Fibroblast of the aortic adventitia (primary cell): Measurements from ENCODE around the gene UNCX. TPM values are rescaled to one million over a fixed set of nuclear protein-coding genes. Genes with fewer than 3 reads are reported as not detected.

Source experiments
- DNase-seq: peaks from one replicate; pipeline ENCODE4 v3.0.0-alpha.2; 2010; ENCODE audit warnings: low read depth
- H3K4me3 ChIP-seq: 2 replicates; pipeline ENCODE4 v1.5.1; 2011; ENCODE audit warnings: low read depth, mild to moderate bottlenecking, control low read depth, low read length, moderate library complexity
- total RNA-seq: library from RNA; depleted of rRNA; stranded (reverse); fragments of >200 nt; gene quantifications from 2 replicates; pipeline ENCODE4 v1.2.3, GENCODE V29; 2012; ENCODE audit warnings: low replicate concordance
- TF ChIP-seq, protein P1 (sequence below): IDR thresholded peaks from 2 replicates; pipeline ENCODE4 v1.5.1; 2011; ENCODE audit warnings: mild to moderate bottlenecking, low read length, control low read depth, inconsistent platforms; ENCODE audit not compliant: insufficient read depth

Gene UNCX
- total RNA-seq, 1 donor = not detected

DNA sequence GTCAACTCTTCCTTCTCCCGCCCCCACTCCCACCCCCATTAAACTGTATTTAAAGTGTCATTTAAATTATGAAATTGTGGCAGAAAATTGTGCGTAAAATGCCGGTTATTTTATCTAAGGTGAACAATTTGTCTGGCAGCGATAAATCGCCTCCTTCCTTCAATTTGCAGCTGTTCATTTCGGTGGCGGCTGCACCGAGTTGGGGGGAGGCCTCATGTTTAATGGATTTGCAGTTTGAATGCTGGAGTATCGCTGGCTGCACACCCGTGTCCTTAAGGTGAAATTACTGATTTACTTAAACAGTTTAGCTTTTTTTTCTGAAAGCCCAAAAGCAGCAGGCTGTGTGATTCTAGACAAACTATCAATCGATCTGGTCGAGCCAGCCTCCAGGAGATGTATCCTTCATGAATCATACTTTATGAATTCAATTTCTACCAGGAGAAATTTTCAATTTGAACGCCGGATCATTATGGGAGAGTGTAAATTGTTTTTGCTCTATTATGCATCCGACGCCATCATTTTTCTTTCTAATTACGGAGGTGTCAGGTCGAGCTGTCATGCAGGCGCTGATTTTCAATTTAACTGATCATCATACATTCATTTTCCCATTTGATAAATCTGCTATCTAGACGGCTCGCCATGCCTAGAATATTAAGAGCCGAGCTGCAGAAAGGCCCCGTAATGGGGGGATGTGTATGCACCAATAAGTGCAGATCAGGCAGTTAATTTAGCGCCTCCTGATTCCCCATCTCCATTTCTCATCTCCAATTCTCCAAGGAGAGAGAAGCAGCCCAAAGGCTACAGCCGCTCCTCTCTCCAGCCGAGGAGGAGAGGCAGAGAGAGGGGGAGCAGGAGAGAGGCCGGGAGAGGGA, 6.5 kb downstream of the UNCX start:
- TF ChIP-seq, protein P1, sequence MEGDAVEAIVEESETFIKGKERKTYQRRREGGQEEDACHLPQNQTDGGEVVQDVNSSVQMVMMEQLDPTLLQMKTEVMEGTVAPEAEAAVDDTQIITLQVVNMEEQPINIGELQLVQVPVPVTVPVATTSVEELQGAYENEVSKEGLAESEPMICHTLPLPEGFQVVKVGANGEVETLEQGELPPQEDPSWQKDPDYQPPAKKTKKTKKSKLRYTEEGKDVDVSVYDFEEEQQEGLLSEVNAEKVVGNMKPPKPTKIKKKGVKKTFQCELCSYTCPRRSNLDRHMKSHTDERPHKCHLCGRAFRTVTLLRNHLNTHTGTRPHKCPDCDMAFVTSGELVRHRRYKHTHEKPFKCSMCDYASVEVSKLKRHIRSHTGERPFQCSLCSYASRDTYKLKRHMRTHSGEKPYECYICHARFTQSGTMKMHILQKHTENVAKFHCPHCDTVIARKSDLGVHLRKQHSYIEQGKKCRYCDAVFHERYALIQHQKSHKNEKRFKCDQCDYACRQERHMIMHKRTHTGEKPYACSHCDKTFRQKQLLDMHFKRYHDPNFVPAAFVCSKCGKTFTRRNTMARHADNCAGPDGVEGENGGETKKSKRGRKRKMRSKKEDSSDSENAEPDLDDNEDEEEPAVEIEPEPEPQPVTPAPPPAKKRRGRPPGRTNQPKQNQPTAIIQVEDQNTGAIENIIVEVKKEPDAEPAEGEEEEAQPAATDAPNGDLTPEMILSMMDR = no peak
- DNase-seq = no peak
- no peak overlapping the region for H3K4me3 ChIP-seq

DNA sequence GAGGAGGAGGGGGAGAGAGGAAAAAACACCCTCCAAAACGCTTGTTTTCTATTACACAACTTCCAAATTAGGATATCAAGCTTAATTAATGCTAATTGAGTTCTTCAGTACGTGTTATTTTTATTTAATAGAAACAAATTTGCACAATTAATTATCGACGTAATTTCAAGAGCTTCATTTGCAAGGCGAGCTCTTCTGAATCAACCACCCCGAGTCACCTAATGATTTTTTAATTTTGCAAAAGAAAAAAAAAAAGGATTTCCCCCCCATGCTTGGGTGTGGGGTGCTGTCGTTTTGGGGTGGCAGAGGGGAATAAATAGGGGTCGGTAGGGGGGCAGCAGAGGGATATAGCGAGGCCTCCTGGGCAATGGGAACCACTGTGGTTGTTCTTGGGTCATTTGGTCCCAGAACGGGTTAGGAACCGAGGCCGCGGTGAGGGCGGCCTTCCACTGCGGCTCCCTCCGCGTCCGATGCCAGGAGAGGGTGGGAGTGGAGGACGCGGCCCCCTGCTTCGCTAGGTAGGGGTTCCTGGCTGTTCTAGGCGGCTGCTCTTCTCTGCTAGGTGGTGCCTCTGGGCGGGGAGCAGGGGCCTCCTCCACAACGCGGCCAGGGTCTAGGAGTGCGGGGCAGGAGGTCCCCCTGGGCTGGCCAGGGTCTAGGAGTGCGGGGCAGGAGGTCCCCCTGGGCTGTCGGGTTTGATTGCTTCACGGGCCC, 7.3 kb downstream of the UNCX start:
- H3K4me3 ChIP-seq = no peak overlapping the region
- no peak for DNase-seq
- TF ChIP-seq, protein P1 = no peak

DNA sequence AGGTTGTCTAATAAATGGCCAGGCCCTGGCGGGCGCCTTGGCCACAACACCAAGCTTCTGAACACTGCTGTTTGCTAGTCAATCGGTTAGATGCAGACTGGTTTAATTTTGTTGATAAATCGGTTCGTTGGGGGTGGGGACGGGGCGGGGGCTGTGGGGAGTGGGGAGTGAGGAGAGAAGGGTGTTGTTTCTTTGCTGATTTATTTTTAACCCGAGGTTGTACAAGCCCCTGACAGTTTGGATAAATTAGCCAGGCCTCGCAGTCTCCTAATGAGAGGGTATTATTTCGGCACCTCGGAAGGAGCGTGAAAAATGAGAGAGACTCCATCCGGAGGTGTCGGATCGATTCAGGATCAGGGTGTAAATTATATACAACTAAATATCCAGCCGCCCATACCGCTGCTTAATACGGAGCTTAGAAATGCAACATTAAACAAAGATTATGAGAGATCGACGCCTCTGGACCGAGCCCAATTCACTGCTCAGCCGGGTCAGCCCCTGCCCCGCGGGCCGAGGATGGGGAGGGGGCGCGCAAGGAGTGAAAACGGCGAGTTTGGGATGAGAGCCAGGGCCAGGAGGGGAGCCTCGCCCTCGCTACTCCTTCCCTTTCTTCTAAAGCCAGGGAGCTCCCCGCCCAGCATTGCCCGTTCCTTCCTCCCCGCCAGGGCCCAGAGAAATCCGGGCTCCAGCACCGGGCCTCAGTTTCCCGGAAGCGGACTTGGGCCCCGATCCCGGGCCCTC, 8.0 kb downstream of the UNCX start:
- H3K4me3 ChIP-seq = no peak overlapping the region
- TF ChIP-seq, protein P1 = no peak
- DNase-seq = no peak

DNA sequence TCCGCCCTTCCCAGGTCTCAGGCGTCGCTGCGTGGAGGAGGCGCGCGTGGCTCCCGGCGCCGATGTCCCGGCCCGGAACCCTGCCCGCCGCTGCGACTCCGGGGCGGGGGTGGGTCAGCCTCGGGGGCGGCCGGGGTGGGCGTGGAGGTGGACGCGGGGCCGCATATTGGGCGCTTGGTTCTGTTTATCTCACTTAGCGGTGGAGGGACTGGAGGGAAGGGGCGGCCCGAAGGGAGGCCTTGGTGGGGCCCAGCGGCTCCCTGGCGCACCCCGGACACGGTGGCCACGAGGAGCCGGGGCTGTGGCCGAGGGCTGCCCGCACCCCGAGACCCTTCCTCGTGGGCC, 8.6 kb downstream of the UNCX start:
- no peak overlapping the region for H3K4me3 ChIP-seq
- TF ChIP-seq, protein P1 = no peak
- no peak for DNase-seq

DNA sequence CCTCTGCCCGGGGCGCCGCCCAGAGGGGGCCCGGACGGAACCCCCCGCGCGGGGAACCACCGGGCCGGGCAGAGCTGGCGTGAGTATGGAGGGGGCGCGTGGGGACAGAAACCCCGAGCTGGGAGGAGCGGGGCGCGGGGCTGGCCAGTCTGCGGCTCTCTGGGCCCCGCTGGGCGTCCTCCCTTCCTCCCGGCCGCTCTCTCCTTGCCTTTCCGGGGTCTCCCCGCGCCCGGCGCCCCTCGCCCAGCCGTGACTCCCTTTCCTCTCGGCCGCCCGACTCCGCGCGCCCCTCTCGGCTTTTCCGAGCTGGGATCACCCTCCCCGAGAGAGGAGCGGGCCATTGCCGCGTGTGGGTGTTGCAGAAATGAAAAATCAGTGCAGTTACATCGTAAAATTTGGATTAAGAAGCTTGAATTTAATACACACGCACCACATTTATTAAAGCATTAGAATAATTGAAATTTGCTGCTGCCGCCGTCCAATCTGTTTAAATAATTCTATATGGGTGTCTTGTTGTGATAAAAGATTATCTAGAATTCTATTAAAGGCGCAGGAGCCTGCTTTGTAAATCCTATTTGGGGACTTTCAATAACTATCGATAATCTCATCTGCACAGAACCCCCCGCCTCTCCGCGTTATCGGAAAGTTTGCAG, 9.1 kb downstream of the UNCX start:
- no peak overlapping the region for H3K4me3 ChIP-seq
- no peak for DNase-seq
- TF ChIP-seq, protein P1 = no peak

DNA sequence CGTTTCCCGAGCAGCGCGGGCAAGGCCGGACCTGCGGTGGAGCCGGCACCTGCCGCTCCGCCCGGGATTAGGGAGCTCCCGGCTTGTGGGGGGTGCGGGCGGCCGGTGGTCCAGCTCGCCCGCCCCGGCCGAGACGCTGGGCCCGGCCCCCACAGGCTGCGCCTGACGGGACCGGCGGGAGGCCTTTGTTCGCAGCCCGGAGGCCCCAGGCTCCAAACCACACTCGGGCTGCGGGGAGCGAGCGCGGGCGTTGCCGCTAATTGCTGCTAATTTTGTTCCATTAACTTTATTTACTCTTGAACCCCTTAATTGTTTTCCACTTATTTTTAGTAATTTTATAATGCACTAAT, 9.6 kb downstream of the UNCX start:
- H3K4me3 ChIP-seq = no peak overlapping the region
- DNase-seq = no peak
- TF ChIP-seq, protein P1 = no peak
